ENCODE results near the gene TNFAIP6. TPM values are rescaled to one million over a fixed set of nuclear protein-coding genes. Genes with fewer than 3 reads are reported as not detected.

Gene TNFAIP6
- polyA plus RNA-seq, 1 of the 3 experiments (the other 2 are of a cell fraction) = 0.58 TPM

GRCh38 chr2:151361674-151362370 is 4.4 kb downstream of the TNFAIP6 start:
- Histone ChIP-seq H3K36me3 (replicated peaks in 1 of 2; ENCODE audit: control insufficient read depth in 1 of 2, insufficient read depth in 2 of 2, low read length in 1 of 2) (no peaks in the 10 kb centered on the region), H2AFZ (ENCODE audit: low read depth) (no peak overlapping the region), H3K9ac (peak overlapping the region; percentile 36; the same call in 1 of the 2 replicates), H4K20me1 (ENCODE audit: insufficient read depth) (no peaks in the 10 kb centered on the region), H3K4me2 (no peak overlapping the region; the same call in 1 of the 2 replicates), H3K27me3 (ENCODE audit: insufficient read depth) (no peaks in the 10 kb centered on the region), H3K9me3 (no peaks in the 10 kb centered on the region), H3F3A (replicated peaks; ENCODE audit: insufficient read depth) (peaks cover 4% of the 10 kb centered on the region), H3K4me3 (ENCODE audit: low read depth in 2 of 2, low read length in 1 of 2) (no peak overlapping the region), H3K27ac (ENCODE audit: low read depth in 2 of 2, low read length in 1 of 2) (peak overlapping the region in 1 of 2 experiments; percentile 72; a peak in 2 of 4 replicates), H3K4me1 (ENCODE audit: control insufficient read depth in 1 of 2, insufficient read depth in 2 of 2, low read depth in 1 of 2, low read length in 1 of 2) (peaks cover 0 to 10% of the 10 kb centered on the region in 2 experiments; a peak in 2 of 4 replicates), H3K9me2 (no peaks in the 10 kb centered on the region), H3K79me2 (ENCODE audit: insufficient read depth) (no peaks in the 10 kb centered on the region)
- WGBS (ENCODE audit: low lambda C conversion rate) = 84% methylated on average over 3 of the region's 3 CpGs
- POLR2A ChIA-PET = no interaction called here
- no peak for DNase-seq
- CTCF ChIA-PET = interaction anchor here (1.2 kb wide), 1 partner anchor 26 kb away, joined by 3 read pairs; no protein-coding TSS in a partner anchor
- TF ChIP-seq FOXM1 (IDR thresholded peaks at IDR 0.05; ENCODE audit: low read depth) (no peak), CHD2 (IDR thresholded peaks at IDR 0.05; ENCODE audit: low read length, partially characterized antibody) (no peak), TEAD4 (IDR thresholded peaks at IDR 0.05; ENCODE audit: borderline replicate concordance, insufficient read depth) (no peak), ELF1 (IDR thresholded peaks at IDR 0.05) (no peak), USF1 (IDR thresholded peaks at IDR 0.05; ENCODE audit: borderline replicate concordance, low read depth) (no peak), RXRA (IDR thresholded peaks at IDR 0.05; ENCODE audit: borderline replicate concordance, low read depth) (no peak)

DNA sequence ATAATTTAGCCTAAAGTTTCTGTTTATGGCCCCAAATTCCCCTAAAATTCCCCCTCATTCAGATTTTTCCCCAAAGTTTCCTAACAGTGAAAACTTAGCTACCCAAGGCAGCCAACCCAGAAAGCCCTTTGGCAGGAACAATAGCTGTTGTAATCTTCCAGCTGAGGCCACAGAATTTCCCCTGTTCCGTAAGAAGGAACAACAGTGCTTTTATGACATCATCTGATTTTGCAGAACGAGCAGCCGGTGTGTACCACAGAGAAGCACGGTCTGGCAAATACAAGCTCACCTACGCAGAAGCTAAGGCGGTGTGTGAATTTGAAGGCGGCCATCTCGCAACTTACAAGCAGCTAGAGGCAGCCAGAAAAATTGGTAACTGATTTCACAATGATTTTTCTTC is 6.3 kb downstream of the TNFAIP6 start:
- POLR2A ChIA-PET = no interaction called here
- DNase-seq = no peak
- Histone ChIP-seq H3F3A (replicated peaks; ENCODE audit: insufficient read depth) (peaks cover 4% of the 10 kb centered on the region), H3K4me1 (ENCODE audit: control insufficient read depth in 1 of 2, insufficient read depth in 2 of 2, low read depth in 1 of 2, low read length in 1 of 2) (0 out of 4 replicates have a peak, but pooled peaks cover 0 to 6% of the 10 kb centered on the region in 2 experiments), H4K20me1 (ENCODE audit: insufficient read depth) (no peaks in the 10 kb centered on the region), H3K4me2 (no peak overlapping the region), H2AFZ (ENCODE audit: low read depth) (no peak overlapping the region), H3K9ac (no peak overlapping the region), H3K27me3 (ENCODE audit: insufficient read depth) (no peaks in the 10 kb centered on the region), H3K79me2 (ENCODE audit: insufficient read depth) (no peaks in the 10 kb centered on the region), H3K36me3 (replicated peaks in 1 of 2; ENCODE audit: control insufficient read depth in 1 of 2, insufficient read depth in 2 of 2, low read length in 1 of 2) (no peaks in the 10 kb centered on the region), H3K9me3 (no peaks in the 10 kb centered on the region), H3K27ac (ENCODE audit: low read depth in 2 of 2, low read length in 1 of 2) (no peak overlapping the region), H3K4me3 (ENCODE audit: low read depth in 2 of 2, low read length in 1 of 2) (no peak overlapping the region), H3K9me2 (no peaks in the 10 kb centered on the region)
- CTCF ChIA-PET = no interaction called here
- TF ChIP-seq SIN3A (IDR thresholded peaks at IDR 0.05; ENCODE audit: borderline replicate concordance, low read depth, low read length) = no peak
- no peak for TF ChIP-seq MEF2A (IDR thresholded peaks at IDR 0.05; ENCODE audit: borderline replicate concordance, low read depth)
- TF ChIP-seq RXRA (IDR thresholded peaks at IDR 0.05; ENCODE audit: borderline replicate concordance, low read depth) = no peak
- no peak for TF ChIP-seq RFX5 (IDR thresholded peaks at IDR 0.05; ENCODE audit: low read length)
- TF ChIP-seq, protein P1, sequence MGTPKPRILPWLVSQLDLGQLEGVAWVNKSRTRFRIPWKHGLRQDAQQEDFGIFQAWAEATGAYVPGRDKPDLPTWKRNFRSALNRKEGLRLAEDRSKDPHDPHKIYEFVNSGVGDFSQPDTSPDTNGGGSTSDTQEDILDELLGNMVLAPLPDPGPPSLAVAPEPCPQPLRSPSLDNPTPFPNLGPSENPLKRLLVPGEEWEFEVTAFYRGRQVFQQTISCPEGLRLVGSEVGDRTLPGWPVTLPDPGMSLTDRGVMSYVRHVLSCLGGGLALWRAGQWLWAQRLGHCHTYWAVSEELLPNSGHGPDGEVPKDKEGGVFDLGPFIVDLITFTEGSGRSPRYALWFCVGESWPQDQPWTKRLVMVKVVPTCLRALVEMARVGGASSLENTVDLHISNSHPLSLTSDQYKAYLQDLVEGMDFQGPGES (IDR thresholded peaks at IDR 0.05; ENCODE audit: low read depth, low read length) = no peak
- no peak for TF ChIP-seq RAD21 (IDR thresholded peaks at IDR 0.05; ENCODE audit: low read length)
- no peak for TF ChIP-seq TAF1 (IDR thresholded peaks at IDR 0.05; ENCODE audit: borderline replicate concordance, low read depth, low read length)
- 90% methylated on average over 8 of the region's 8 CpGs for WGBS (ENCODE audit: low lambda C conversion rate)

Data from SK-N-SH (cell line).